OCI-LY7 (cell line): Measurements from ENCODE around the gene S100A2.

ENCODE experiments used
- CTCF ChIP-seq: fragments of 200-600 bp; sonication (generic); conservative IDR thresholded peaks from 2 replicates; pipeline ENCODE4 v1.5.1; 2014; ENCODE audit warnings: mild to moderate bottlenecking, antibody characterized with exemption, low read length, moderate library complexity, mixed read lengths
- EZH2phosphoT487 ChIP-seq: fragments of 200-600 bp; sonication (generic); IDR thresholded peaks from 2 replicates; pipeline ENCODE4 v1.6.1; 2018; ENCODE audit warnings: low read depth, borderline replicate concordance, mild to moderate bottlenecking, mixed run types, antibody characterized with exemption, low read length, moderate library complexity, mixed read lengths

GRCh38 chr1:153537376-153537730 lies 28.3 kb downstream of the S100A2 start:
- no peak for TF ChIP-seq CTCF
- TF ChIP-seq EZH2phosphoT487: no peak
